HepG2 (cell line): ENCODE measurements around the gene EYA2. TPM values are rescaled to one million over a fixed set of nuclear protein-coding genes. Genes with fewer than 3 reads are reported as not detected.

Experiments
- ATF2 ChIP-seq: sonication (generic); formaldehyde crosslinking; IDR thresholded peaks from 2 replicates; pipeline ENCODE4 v1.4.0; 2020; ENCODE audit warnings: missing genetic modification reagents
- FOXA3 ChIP-seq: IDR thresholded peaks from 2 replicates; pipeline ENCODE4 v1.6.1; 2016; ENCODE audit warnings: missing genetic modification reagents, missing compliant biosample characterization
- GATAD1 ChIP-seq: IDR thresholded peaks from 2 replicates; pipeline ENCODE4 v1.6.1; 2016; ENCODE audit warnings: missing genetic modification reagents, missing compliant biosample characterization
- IRF1 ChIP-seq: sonication (generic); formaldehyde crosslinking; IDR thresholded peaks from 2 replicates; pipeline ENCODE4 v1.4.0; 2020; ENCODE audit warnings: low read depth, mild to moderate bottlenecking, missing genetic modification reagents
- NFIB ChIP-seq: sonication (generic); formaldehyde crosslinking; IDR thresholded peaks from 2 replicates; pipeline ENCODE4 v1.9.0; 2021; ENCODE audit warnings: missing genetic modification reagents, mild to moderate bottlenecking, borderline replicate concordance
- ZBTB40 ChIP-seq, 2 experiments: fragments of 450-650 bp in 1 of 2; sonication (generic) in 1 of 2; formaldehyde crosslinking in 1 of 2; IDR thresholded peaks; 2 replicates each; pipeline versions ENCODE4 v1.6.1 to v1.8.0; 2016 to 2022; ENCODE audit warnings: antibody characterized with exemption in 1 of 2, mild to moderate bottlenecking in 1 of 2, missing genetic modification reagents in 1 of 2
- ZEB1 ChIP-seq: IDR thresholded peaks from 2 replicates; pipeline ENCODE4 v1.6.1; 2012; ENCODE audit warnings: mild to moderate bottlenecking, low read depth, inconsistent platforms; ENCODE audit not compliant: insufficient replicate concordance
- ZNF441 ChIP-seq: sonication (generic); formaldehyde crosslinking; IDR thresholded peaks from 2 replicates; pipeline ENCODE4 v1.7.0; 2021; ENCODE audit warnings: missing genetic modification reagents, borderline replicate concordance
- ZNF609 ChIP-seq: sonication (generic); formaldehyde crosslinking; IDR thresholded peaks from 2 replicates; pipeline ENCODE4 v1.4.0; 2020; ENCODE audit warnings: mild to moderate bottlenecking, missing genetic modification reagents, borderline replicate concordance
- polyA plus RNA-seq, 8 experiments: library from polyadenylated mRNA; depleted of rRNA in 3 of 8; stranded (reverse) in 7 of 8; unstranded in 1 of 8; fragments of >200 nt; fragmentation: Illumina TruSeq in 4 of 8; extraction: Trizol in 4 of 8; gene quantifications; 2 replicates each; pipeline versions ENCODE4 v1.2.1 to v1.2.3, GENCODE V29; 2011 to 2016; ENCODE audit warnings: low read depth in 4 of 8, missing spikeins in 1 of 8, mixed read lengths in 1 of 8; ENCODE audit not compliant: insufficient read depth in 1 of 8
- total RNA-seq, 5 experiments: library from RNA; depleted of rRNA; stranded (reverse); fragments of >200 nt; fragmentation: Illumina TruSeq; extraction: Trizol; gene quantifications; 2 replicates each; pipeline ENCODE4 v1.2.3, GENCODE V29; 2016; ENCODE audit warnings: low read depth in 1 of 5

EYA2 gene
- total and polyA plus RNA-seq, 2 of the 13 experiments (the other 11 are each of a cell fraction or from before 2014, with no cell fraction given): not detected

GRCh38 chr20:47008842-47009518 lies 114.3 kb downstream of the EYA2 start (continued):
- peak; percentile 65; the same call in 1 of the 2 replicates for TF ChIP-seq ZNF609 (CRISPR knock-in tag)
- no peak for TF ChIP-seq ZNF441 (CRISPR knock-in tag)
- TF ChIP-seq ATF2 (CRISPR knock-in tag): no peak
- no peak for TF ChIP-seq GATAD1 (CRISPR knock-in tag)
- peak; percentile 62 for TF ChIP-seq ZBTB40 (IDR thresholded peaks at IDR 0.05)
- peak; percentile 99 for TF ChIP-seq ZBTB40 (CRISPR knock-in tag; IDR thresholded peaks at IDR 0.05)
- TF ChIP-seq NFIB (CRISPR knock-in tag): no peak
- no peak for TF ChIP-seq IRF1 (CRISPR knock-in tag)
- peak; percentile 43; the same call in 1 of the 2 replicates for TF ChIP-seq FOXA3
- no peak for TF ChIP-seq ZEB1
